Bladder microvascular endothelial cell (primary cell): Measurements from ENCODE around the gene MED29. TPM values are rescaled to one million over a fixed set of nuclear protein-coding genes. Genes with fewer than 3 reads are reported as not detected.

Experiments
- total RNA-seq: library from RNA; depleted of rRNA; stranded (reverse); fragments of >200 nt; gene quantifications from 2 replicates; pipeline ENCODE4 v1.2.3, GENCODE V29; 2014

MED29 gene, protein sequence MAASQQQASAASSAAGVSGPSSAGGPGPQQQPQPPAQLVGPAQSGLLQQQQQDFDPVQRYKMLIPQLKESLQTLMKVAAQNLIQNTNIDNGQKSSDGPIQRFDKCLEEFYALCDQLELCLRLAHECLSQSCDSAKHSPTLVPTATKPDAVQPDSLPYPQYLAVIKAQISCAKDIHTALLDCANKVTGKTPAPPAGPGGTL
- 8.7 and 11.2 TPM in 2 replicates for total RNA-seq

DNA sequence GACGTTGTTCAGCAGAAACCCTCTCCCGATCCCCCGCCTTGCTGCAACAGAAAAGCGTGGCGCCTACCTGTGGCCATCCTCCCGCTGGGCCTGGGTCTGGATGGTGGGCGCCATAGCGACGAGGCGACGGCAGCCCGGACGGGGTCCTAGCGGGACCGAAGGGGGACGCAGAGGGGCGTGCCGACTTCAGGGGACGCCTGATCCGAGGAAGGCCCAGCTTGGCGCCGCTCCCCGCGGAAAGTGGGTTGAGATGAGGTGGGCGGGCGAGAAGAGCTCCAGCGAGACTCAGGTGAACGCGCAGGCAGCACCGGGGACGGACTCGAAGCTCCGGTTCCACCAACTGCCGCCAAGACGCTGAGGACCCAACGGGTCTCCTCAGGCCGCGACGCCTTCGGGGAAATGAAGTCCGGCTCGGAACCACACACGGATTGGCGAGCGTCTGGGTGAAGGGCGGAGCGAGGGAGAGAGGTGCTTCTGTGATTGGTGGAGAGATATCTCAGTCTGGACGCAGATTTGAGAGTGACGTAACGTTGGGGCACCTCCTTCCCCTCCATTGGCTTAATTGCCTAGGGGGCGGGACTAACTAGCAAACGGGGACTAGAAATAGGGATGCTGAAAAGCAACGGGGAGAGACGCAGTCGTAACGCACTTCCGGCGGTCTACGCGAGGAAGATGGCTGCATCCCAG, at the start of gene MED29, which contains the start of gene PAF1:
MED29 (plus strand) TSS at position 628 of the 687 bp plus-strand sequence; CDS start at position 673, 45 bp downstream.
PAF1 (minus strand) TSS at position 356 of the 687 bp plus-strand sequence; CDS start at position 114, 242 bp downstream.

DNA sequence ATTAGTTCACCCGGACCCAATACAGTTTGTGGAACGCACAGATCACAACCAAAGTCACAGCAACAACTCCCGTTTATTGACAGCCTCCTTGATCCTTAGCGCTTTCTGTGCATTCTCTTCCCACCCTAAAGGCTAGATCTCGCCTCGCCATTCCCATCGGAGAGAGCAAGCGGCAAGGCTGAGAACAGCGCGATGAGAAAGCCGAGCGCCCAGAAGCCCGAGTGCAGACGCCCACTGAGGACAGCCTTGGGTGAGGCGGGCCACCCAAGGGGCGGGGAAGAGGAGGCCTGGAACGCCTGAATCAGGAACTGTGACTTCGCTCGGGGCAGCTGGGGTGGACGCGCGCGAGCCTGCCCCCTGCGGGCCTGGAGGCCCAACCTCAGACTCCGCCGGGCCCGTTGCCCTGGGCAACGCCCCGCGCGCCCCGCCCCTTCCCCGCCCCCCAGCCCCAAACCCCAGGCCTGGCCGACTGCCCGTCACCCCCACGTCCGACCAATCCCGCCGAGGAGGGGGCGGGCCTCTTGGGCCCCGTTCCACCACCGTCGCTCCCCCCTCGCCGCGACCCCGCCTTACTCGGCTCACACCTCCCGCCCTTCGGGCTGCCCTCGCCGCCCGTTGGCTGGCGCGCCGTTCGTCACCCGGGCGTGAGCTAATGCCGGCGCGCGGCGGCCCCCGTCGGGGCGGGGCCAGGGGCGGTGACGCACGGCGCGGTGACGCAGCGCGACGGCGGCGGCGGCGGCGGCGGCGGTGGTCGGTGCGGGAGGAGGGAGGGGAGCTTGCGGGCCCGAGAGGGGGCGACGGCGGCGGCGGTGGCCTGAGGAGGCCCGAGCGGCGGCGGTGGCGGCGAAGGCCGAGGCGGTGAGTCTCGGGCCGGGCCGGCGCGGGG, 49.2 kb upstream of the MED29 start, which contains the start of gene SAMD4B:
SAMD4B (plus strand) TSS at position 703 of the 886 bp plus-strand sequence. CDS start 14,473 bp downstream, outside the sequence.

DNA sequence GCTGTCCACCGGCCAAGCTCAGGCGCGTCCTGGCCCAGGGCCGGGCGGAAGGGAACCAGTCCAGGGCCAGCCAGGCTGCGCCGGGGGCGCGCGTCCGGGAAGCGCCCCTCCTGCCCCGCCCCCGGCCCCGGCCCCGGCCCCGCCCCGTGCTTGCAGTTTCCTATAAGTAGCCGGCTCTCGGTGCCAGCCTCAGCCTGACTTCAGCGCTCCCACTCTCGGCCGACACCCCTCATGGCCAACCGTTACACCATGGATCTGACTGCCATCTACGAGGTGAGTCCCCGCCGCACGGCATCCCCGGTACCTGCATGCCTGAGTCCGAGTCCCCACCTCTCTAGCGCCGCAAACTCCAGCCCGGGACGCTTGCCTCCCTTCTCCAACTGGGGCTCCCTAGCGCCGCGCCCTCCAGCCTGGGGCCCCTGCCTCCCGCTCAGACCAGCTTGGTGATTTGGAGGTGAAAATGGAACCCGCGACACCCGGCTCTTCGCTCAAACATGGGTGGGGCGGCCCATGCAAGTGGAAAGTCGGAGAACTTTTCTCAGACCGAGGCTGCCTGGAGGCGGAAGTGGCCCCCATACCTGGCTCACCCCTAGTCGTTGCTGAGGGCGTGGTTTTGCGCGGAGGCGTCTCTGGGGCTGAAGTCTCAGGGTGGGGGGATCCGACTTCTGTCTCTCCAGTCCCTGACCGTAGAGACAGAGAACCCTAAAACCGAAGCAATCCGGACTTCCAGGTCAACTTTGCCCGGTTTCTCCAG, 15.7 kb downstream of the MED29 start, which contains the start of gene ZFP36:
ZFP36 (plus strand) TSS at position 192 of the 754 bp plus-strand sequence; CDS start at position 250, 58 bp downstream.

DNA sequence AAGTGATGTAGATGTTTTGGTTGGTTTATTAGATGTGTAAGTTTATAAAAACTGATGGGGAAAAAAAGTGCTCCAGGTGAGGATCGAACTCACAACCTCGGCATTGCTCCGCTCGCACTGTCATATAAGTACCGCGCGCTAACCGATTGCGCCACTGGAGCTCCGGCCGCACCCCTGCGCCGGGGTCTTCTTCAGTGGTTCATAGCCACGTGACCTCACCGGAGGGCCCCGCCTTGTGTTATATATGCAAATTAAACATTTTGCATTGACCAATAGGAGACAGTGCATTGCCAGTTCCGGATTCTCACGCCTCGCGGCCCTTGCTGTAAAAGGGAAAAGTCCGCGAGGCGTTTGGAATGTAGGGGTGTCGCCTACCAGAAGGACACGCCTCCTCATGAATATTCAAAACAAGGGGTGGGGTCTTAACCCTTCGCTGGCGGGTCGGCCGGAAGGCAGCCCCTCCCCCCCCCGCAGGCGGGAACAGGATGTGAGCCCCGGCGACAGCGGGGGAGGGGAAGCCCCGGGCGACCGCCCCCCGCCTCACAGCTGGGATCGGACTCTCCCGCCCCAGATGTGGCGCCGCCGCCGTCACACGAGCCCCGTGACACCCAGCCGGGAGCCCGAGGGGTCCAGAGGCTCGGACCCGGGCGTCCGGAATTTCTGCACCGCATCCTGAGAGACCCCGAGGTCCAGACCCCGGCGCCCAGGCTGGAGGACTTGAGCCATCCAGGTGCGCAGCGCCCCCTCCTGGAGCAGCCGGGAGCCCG, 21.1 kb downstream of the MED29 start, which contains the start of gene PLEKHG2:
PLEKHG2 (plus strand) TSS at position 570 of the 767 bp plus-strand sequence. CDS start 1,418 bp downstream, outside the sequence.

DNA sequence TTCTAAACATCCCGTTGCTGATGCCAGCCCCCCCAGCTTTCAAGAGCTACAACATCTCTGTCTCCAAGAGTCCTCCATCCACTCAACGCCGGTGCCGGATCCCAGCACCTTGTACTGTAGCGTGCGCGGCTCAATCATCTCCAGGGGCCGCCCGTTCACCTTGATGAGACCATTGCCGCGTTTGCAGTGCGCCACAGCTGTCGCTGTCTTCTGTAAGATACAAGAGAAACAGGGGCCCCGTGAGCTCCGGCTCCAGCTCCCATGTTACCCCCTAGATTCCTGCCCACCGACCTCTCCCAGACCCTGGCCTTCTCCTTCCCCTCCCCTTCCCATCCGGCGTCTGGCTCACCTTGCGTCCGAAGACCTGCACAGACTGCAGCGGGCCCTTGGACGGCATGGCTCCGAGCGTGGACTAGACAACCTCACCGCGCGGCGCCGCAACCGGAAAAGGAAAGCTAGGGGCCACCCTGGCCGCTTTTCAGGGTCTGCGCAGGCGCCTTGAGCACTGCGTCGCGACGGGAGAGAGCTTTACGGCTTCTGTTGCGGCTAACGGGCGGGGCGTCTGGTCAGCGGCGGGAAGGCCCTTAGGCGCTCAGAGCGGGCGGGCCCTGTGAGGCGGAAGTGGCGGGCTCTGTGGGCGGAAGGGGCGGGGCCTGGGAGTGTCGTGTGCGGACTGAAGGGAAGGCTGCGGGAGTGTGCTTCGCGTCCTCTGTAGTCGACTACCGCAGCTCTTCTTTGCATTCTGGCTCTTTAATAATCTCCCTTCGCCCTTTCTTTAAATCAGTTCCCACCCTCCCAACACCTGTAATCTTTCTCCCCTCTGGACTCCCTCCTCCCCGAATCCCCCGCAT, 44.5 kb downstream of the MED29 start, which contains the start of gene RPS16:
RPS16 (minus strand) TSS at position 451 of the 851 bp plus-strand sequence; CDS start at position 397, 54 bp downstream.

DNA sequence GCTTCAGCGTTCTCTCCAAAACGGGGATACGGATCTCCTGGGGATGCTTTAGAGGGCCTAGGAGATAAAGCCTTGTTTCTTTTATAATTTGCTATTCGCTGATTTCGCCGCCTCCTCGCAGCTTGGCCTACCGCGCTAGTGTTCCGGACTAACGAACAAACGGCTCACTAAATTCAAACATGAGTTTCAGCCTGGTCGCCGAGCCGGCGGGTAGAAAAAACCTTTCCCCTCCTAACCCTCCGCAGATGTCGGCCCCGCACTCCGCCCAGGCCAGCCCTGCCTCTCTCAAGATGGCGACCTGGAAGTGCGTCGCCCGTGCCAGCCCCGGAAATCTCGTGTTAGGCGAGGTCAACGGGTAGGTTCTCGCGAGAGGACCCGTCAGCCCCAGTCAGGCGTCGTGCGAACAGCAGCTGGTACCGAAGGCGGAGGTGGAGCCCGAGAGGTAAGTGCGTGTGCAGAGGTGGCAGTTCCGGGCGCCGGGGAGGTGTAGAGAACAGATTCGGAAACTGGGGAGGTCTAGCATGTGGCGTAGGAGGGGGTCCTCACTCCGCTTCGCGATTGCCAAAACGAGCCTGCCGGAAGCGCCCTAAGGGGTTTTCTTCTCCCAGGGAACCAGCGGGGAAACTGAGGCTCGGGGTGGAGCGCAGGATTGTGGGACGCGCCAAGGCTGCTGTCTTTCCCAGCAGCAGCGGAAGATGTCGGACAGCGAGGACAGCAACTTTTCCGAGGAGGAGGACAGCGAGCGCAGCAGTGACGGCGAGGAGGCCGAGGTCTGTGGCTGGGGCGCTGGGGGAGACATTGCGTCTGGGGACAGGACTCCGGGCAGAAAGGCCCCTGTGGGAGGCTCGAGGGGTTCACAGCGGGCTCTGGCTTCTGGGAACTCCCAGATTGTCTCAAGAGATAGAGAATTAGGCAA, 54.3 kb downstream of the MED29 start, which contains the start of gene SUPT5H:
SUPT5H (plus strand) TSS at position 387 of the 916 bp plus-strand sequence; CDS start at position 696, 309 bp downstream.

Other genes with a start within 250 kb of the MED29 start
- not detected in 2 replicates for gene NCCRP1, start 194.4 kb upstream of the MED29 start, total RNA-seq
- not detected in 2 replicates for gene SYCN, start 187.1 kb upstream of the MED29 start, total RNA-seq
- not detected in 2 replicates for gene IFNL3, start 146.4 kb upstream of the MED29 start, total RNA-seq
- not detected in 2 replicates for gene IFNL4, start 142.5 kb upstream of the MED29 start, total RNA-seq
- not detected in 2 replicates for gene IFNL2, start 123.0 kb upstream of the MED29 start, total RNA-seq
- gene IFNL1, start 95.0 kb upstream of the MED29 start, total RNA-seq = not detected in 2 replicates
- gene LRFN1, start 70.5 kb upstream of the MED29 start, total RNA-seq = 0.32 and 0.88 TPM in 2 replicates
- gene GMFG, start 55.3 kb upstream of the MED29 start, total RNA-seq = 104 and 212 TPM in 2 replicates
- gene SAMD4B, start 49.0 kb upstream of the MED29 start, total RNA-seq = 23.3 and 39.3 TPM in 2 replicates
- gene PAF1, start 272 bp upstream of the MED29 start, total RNA-seq = 31.6 and 34.5 TPM in 2 replicates
- gene ZFP36, start 15.5 kb downstream of the MED29 start, total RNA-seq = 0.49 and 1.9 TPM in 2 replicates
- 7.8 and 24.2 TPM in 2 replicates for gene PLEKHG2, start 21.3 kb downstream of the MED29 start, total RNA-seq
- gene RPS16, start 44.6 kb downstream of the MED29 start, total RNA-seq = 29.8 and 80.1 TPM in 2 replicates
- 39.0 and 72.6 TPM in 2 replicates for gene SUPT5H, start 54.2 kb downstream of the MED29 start, total RNA-seq
- 49.1 and 62.5 TPM in 2 replicates for gene TIMM50, start 89.5 kb downstream of the MED29 start, total RNA-seq
- 0.19 and 0.32 TPM in 2 replicates for gene DLL3, start 107.6 kb downstream of the MED29 start, total RNA-seq
- gene SELENOV, start 123.8 kb downstream of the MED29 start, total RNA-seq = not detected in 2 replicates
- 2.5 and 3.4 TPM in 2 replicates for gene EID2B, start 141.5 kb downstream of the MED29 start, total RNA-seq
- 12.5 and 12.9 TPM in 2 replicates for gene EID2, start 148.8 kb downstream of the MED29 start, total RNA-seq
- gene LGALS13, start 211.1 kb downstream of the MED29 start, total RNA-seq = not detected in 2 replicates